GM23338 (cell line): ENCODE measurements around the gene UHRF2.

Experiments used
- EZH2phosphoT487 ChIP-seq: fragments of 200-600 bp; sonication (generic); IDR thresholded peaks from one replicate; pipeline ENCODE4 v1.8.1; 2018; ENCODE audit warnings: antibody characterized with exemption; ENCODE audit not compliant: unreplicated experiment
- TF ChIP-seq, protein P1 (sequence below), 2 experiments: fragments of 200-600 bp in 1 of 2; sonication (generic) in 1 of 2; conservative IDR thresholded peaks; 2 replicates each; pipeline versions ENCODE4 v1.5.1 to v1.6.1; 2016 to 2017; ENCODE audit warnings: antibody characterized with exemption in 2 of 2, low read depth in 2 of 2, mild to moderate bottlenecking in 2 of 2, moderate library complexity in 1 of 2
- TF ChIP-seq, protein P2 (sequence below): IDR thresholded peaks from one replicate; pipeline ENCODE4 v1.6.1; 2018; ENCODE audit warnings: antibody characterized with exemption; ENCODE audit not compliant: unreplicated experiment

DNA sequence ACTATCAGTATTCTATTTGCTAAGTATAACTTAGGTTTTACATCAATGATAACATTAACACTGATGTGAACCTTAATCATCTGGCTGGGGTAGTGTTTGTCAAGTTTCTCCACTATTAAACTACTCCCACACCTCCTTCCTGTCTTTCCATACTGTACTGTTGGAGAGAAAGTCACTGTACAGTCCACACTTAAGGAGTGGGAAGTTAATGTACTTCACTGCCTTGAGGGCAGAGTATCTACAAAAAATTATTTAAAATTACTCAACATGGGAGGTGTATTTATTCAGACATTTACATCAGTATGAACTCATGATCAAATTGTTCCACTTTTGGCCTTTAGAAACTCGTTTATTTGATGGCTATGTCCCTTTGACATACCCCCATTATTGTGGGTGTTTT lies 11.9 kb downstream of the UHRF2 start:
- TF ChIP-seq, protein P1, sequence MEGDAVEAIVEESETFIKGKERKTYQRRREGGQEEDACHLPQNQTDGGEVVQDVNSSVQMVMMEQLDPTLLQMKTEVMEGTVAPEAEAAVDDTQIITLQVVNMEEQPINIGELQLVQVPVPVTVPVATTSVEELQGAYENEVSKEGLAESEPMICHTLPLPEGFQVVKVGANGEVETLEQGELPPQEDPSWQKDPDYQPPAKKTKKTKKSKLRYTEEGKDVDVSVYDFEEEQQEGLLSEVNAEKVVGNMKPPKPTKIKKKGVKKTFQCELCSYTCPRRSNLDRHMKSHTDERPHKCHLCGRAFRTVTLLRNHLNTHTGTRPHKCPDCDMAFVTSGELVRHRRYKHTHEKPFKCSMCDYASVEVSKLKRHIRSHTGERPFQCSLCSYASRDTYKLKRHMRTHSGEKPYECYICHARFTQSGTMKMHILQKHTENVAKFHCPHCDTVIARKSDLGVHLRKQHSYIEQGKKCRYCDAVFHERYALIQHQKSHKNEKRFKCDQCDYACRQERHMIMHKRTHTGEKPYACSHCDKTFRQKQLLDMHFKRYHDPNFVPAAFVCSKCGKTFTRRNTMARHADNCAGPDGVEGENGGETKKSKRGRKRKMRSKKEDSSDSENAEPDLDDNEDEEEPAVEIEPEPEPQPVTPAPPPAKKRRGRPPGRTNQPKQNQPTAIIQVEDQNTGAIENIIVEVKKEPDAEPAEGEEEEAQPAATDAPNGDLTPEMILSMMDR (conservative IDR thresholded peaks at IDR 0.05; ENCODE audit: low read depth in 2 of 2), result no peak
- TF ChIP-seq, protein P2, sequence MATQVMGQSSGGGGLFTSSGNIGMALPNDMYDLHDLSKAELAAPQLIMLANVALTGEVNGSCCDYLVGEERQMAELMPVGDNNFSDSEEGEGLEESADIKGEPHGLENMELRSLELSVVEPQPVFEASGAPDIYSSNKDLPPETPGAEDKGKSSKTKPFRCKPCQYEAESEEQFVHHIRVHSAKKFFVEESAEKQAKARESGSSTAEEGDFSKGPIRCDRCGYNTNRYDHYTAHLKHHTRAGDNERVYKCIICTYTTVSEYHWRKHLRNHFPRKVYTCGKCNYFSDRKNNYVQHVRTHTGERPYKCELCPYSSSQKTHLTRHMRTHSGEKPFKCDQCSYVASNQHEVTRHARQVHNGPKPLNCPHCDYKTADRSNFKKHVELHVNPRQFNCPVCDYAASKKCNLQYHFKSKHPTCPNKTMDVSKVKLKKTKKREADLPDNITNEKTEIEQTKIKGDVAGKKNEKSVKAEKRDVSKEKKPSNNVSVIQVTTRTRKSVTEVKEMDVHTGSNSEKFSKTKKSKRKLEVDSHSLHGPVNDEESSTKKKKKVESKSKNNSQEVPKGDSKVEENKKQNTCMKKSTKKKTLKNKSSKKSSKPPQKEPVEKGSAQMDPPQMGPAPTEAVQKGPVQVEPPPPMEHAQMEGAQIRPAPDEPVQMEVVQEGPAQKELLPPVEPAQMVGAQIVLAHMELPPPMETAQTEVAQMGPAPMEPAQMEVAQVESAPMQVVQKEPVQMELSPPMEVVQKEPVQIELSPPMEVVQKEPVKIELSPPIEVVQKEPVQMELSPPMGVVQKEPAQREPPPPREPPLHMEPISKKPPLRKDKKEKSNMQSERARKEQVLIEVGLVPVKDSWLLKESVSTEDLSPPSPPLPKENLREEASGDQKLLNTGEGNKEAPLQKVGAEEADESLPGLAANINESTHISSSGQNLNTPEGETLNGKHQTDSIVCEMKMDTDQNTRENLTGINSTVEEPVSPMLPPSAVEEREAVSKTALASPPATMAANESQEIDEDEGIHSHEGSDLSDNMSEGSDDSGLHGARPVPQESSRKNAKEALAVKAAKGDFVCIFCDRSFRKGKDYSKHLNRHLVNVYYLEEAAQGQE, result no peak
- TF ChIP-seq EZH2phosphoT487, result no peak
